GM18502 (cell line): ENCODE results near the gene BABAM2.

Source experiments
- ATAC-seq: cut with Tn5 transposase; IDR thresholded peaks from one replicate; pipeline ENCODE4 v1.9.1; 2021; ENCODE audit warnings: mild to moderate bottlenecking; ENCODE audit not compliant: unreplicated experiment, poor library complexity

Gene BABAM2

GRCh38 chr2:28377195-28377816 is 486.8 kb downstream of the BABAM2 start:
- no peak for ATAC-seq

GRCh38 chr2:28377984-28378678 is 487.6 kb downstream of the BABAM2 start:
- ATAC-seq = no peak

DNA sequence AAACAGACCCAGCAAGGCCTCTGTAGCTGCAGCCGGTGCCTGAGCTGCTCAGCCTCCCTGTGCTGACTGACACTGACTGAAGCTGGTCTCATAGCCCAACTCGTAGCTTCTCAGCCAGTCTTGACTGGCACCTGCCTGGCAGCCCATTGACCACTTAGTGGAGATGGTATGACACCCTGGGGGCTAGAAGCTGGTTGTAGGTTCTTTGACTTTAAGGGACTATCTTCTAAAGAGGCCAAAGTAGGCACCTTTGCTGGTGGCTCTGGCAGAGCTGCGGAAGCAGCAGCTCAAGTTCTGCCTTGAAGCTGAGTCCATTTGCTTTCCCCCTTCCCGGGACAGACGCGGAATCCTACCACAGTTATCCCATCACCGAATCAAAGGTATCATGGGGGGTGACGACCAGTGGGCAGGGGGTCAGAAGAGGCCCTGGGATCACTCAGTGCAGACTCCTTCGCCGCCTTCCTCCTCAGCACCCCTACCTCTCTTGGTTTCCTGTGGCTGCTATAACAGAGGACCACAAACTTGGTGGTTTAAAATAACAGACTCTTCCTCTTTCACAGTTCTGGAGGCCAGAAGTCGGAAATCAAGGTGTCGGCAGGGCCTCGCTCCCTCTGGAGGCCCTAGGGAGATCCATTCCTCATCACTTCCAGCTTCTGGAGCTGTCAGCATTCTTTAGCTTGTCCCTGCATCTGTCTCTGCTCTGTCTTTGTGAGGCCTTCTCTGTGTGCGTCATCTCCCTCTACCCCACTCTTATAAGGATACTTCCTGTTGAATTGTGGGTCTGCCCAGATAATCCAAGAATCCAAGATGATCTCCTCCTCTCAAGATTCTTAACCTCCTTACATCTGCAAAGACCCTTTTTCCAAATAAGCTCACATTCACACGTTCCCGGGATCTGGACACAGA is 488.4 kb downstream of the BABAM2 start:
- ATAC-seq = no peak

DNA sequence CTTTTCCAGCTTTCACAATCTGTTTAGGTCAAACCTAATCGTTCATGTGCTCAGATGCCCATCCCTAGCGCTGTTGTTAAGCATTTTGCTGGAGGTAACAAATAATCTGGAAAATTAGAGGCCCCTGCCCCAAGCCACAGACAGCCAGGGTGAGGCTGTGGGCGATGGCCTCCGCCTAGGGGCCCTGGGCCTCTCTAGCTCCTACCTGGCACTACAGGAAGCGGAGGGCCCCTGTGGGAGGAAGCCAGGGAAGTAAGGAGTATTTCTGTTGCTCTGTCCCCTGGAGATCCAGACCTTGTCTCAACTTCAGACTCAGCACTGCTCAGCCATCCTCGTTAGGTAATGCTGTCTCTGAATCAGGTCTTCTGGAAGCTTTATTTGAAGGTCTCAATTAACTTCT is 489.7 kb downstream of the BABAM2 start:
- no peak for ATAC-seq

DNA sequence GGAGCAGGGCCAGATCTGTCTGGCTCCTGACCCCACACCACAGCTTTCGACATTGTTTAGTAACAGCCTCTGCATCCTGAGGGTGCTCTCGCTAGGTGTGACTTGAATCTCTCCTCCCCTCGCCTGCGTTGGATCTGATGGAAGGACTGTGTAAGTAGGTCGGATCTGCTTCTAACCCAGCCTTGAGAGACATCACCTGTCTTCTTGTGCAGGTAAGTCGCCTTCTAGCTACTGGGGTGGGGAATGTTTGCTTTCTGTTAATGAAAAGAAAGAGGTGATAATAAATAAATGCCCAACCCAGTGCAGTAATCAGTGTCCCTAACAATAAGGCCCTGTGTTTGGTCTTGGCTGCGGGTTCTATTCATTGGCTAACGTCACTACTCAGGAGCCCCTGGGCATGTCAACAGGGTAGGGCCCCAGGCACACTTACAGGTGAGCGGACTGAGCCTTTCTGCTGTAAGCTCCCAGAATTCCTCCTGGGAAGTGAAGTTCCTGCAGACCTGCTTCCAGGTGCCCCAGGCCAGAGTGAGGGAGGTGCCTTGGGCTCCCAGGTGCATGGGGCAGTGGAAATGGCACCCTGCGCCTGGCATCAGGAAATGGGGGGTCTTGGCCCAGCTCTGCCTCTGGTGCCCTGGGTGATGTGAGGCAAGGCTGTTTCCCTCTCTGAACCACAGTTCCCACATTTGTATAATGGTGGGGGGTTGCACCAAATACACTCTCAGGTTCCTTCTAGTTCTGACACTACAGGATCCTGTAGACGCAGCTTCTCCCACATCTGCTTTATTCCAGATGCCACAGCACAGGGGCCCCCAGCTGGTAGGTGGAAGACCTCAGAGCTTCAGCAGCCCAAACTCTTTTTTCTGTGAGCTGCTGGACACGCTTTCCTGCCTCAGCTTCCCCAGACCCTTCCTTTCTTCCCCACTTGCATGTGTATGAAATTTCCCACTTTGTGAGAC is 491.0 kb downstream of the BABAM2 start:
- no peak for ATAC-seq

- ATAC-seq = no peak
Measured at GRCh38 chr2:28382755-28383154, 492.2 kb downstream of the BABAM2 start.

DNA sequence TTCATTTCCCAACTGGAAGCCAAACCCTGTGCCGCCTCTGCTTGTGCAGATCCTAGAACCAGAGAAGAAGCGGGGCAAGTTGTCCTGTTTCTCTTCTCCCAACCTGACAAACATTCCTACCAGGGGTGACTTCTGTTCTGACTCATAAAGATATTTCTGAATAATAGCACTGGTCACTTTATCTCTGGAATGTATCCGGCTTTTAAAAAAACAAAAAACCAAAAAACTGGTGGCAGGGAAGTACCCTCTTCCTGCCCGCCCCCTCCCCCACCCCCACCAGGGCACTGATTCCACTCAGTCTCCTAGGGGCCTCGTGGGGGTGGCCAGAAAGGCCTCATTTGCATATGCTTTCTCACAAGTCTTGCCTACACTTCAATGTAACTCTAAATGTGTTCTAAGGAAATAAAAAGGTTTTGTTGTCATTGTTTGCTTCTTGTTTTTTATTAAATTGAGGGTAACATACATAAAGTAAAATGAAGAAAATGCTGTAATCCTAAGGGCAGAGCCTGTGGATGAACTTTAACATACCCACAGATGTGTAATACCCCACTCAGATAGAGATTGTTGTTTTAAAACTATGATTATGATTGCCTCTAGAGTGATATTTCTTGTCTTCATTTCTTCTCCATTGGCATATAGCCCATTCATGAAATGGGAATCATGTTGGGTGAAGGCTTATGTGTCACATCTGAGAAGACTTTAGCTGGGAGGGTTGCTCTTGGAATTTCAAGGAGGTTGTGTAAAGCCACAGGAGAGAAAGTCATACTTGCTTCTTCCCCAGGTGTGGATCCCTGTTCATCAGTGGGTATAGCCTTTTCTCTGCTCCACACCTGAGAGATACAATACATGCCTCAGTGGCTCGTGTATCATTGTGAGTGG is 496.8 kb downstream of the BABAM2 start:
- no peak for ATAC-seq
